Activated T-cell treated with anti-CD3 and anti-CD28 coated beads, Interleukin-2, amount 50 U/mL, for 72 hours (primary cell): ENCODE measurements around the gene ST7. TPM values are rescaled to one million over a fixed set of nuclear protein-coding genes. Genes with fewer than 3 reads are reported as not detected.

Experiments used
- ATAC-seq, 2 donors: fragments of 150-1000 bp; cut with Tn5 transposase; replicated peaks in 1 of 2; 2 replicates each; pipeline ENCODE4 v1.10.0; 2021; ENCODE audit warnings: moderate library complexity in 2 of 2, mild to moderate bottlenecking in 1 of 2
- DNase-seq, 2 donors: peaks; one replicate each; pipeline ENCODE4 v3.0.0; 2021 to 2022; ENCODE audit warnings: mixed read lengths in 1 of 2
- H3K27ac Mint-ChIP-seq: one replicate; pipeline ENCODE4 v1.8.0; 2022; ENCODE audit warnings: mild to moderate bottlenecking, moderate library complexity, mixed read lengths
- H3K27me3 Mint-ChIP-seq: one replicate; pipeline ENCODE4 v1.8.0; 2022; ENCODE audit warnings: low read depth, mixed read lengths
- H3K36me3 Mint-ChIP-seq, 2 donors: one replicate each; pipeline ENCODE4 v1.8.0; 2022; ENCODE audit warnings: mixed read lengths in 2 of 2, mild to moderate bottlenecking in 1 of 2; ENCODE audit not compliant: insufficient read depth in 2 of 2
- H3K4me1 Mint-ChIP-seq: one replicate; pipeline ENCODE4 v1.8.0; 2022; ENCODE audit warnings: low read depth, mixed read lengths
- H3K4me3 Mint-ChIP-seq, 2 donors: one replicate each; pipeline ENCODE4 v1.8.0; 2022; ENCODE audit warnings: mild to moderate bottlenecking in 2 of 2, mixed read lengths in 2 of 2, moderate library complexity in 2 of 2
- H3K9me3 Mint-ChIP-seq, 2 donors: one replicate each; pipeline ENCODE4 v1.8.0; 2022; ENCODE audit warnings: mixed read lengths in 2 of 2
- total RNA-seq, 2 donors: library from RNA; stranded (reverse); gene quantifications; one replicate each; pipeline ENCODE4 v1.2.3, GENCODE V29; 2022

ST7 gene
- total RNA-seq: 1 to 10 TPM; 6.2 to 7.2 TPM

DNA sequence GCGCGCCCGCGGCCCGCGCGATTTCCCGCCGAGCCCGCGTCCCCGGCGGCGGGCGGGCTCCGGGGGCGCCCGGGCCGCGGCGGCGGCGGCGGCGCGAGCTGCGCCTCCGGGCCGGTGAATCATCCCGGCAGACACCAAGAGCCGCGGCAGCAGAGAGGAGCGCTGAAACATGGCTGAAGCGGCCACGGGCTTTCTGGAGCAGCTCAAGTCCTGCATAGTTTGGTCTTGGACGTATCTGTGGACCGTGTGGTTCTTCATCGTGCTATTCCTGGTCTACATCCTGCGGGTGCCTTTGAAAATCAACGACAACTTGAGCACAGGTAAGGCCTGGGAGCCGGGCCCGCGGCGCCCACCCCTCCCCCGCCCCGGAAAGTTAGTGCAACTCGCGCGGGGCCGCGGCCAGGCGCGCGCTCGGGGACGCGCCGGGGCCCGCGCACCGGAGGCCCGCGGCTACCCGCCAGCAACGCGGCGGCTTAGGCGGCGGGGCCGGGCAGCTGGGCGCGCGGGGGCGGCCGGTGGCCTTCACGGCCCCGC lies at the start of gene ST7:
Gene ST7 (plus strand): TSS at position 130 of the 534 bp plus-strand sequence. CDS start 40 bp downstream, at position 170.
- Mint-ChIP-seq H3K36me3 (peaks cover 0 to 3% of the 10 kb centered on the region in 2 donors), H3K4me3 (peak within 1 kb of the TSS; percentile 83 to 94), H3K4me1 (peaks cover 28% of the 10 kb centered on the region), H3K27me3 (peaks cover 11% of the 10 kb centered on the region), H3K27ac (peak within 1 kb of the TSS; percentile 91), H3K9me3 (no peaks in the 10 kb centered on the region)
- ATAC-seq (peak; percentile 86 to 89), DNase-seq (peak; percentile 79)

DNA sequence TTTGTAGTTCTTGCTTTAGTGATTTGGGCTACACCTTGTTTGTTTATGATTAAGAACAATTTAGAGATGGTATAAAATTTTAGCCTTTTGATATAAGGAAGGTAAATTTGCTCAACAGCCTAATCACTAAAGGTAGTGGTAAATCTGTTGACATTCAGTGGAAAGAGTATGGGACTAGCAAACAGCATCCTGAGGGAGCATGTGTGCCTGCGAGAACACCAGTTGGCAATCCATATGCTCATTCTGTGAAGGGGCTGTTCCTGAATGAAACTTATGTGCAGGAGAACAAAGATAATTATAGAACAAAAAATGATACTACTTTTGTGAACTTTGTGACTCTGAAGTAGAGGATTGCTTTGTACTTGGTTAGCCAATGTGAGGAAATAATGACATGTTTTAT lies 46.9 kb upstream of the ST7 start:
- Mint-ChIP-seq H3K27ac (no peak overlapping the region), H3K36me3 (peaks cover 2 to 24% of the 10 kb centered on the region in 2 donors), H3K4me3 (no peak overlapping the region), H3K9me3 (no peaks in the 10 kb centered on the region), H3K27me3 (no peaks in the 10 kb centered on the region), H3K4me1 (no peaks in the 10 kb centered on the region)
- no peak for ATAC-seq
- no peak for DNase-seq

GRCh38 chr7:116910383-116910782 lies 42.9 kb upstream of the ST7 start:
- H3K4me1 Mint-ChIP-seq: no peaks in the 10 kb centered on the region
- peaks cover 2 to 29% of the 10 kb centered on the region in 2 donors for H3K36me3 Mint-ChIP-seq
- no peak for ATAC-seq

GRCh38 chr7:116911801-116912200 lies 41.5 kb upstream of the ST7 start:
- Mint-ChIP-seq H3K27ac (no peak overlapping the region), H3K4me3 (no peak overlapping the region), H3K9me3 (no peaks in the 10 kb centered on the region), H3K36me3 (peaks cover 5 to 27% of the 10 kb centered on the region in 2 donors), H3K27me3 (no peaks in the 10 kb centered on the region), H3K4me1 (no peaks in the 10 kb centered on the region)
- DNase-seq: no peak
- no peak for ATAC-seq

More at GRCh38 chr7:116910383-116910782, 42.9 kb upstream of the ST7 start:
- Mint-ChIP-seq H3K4me3 (no peak overlapping the region), H3K9me3 (no peaks in the 10 kb centered on the region), H3K27ac (no peak overlapping the region), H3K27me3 (no peaks in the 10 kb centered on the region)
- no peak for DNase-seq

- ATAC-seq (no peak), DNase-seq (no peak)
- H3K4me1 Mint-ChIP-seq: no peaks in the 10 kb centered on the region
- no peaks in the 10 kb centered on the region for H3K9me3 Mint-ChIP-seq
- H3K4me3 Mint-ChIP-seq: no peak overlapping the region
- H3K27me3 Mint-ChIP-seq: no peaks in the 10 kb centered on the region
- H3K36me3 Mint-ChIP-seq: peaks cover 5 to 29% of the 10 kb centered on the region in 2 donors
- H3K27ac Mint-ChIP-seq: no peak overlapping the region
Observed at GRCh38 chr7:116912269-116912909, 40.9 kb upstream of the ST7 start.

GRCh38 chr7:116918704-116919103 lies 34.6 kb upstream of the ST7 start:
- Mint-ChIP-seq H3K36me3 (peaks cover 4 to 19% of the 10 kb centered on the region in 2 donors), H3K4me1 (no peaks in the 10 kb centered on the region), H3K27me3 (no peaks in the 10 kb centered on the region), H3K27ac (no peak overlapping the region), H3K9me3 (no peaks in the 10 kb centered on the region), H3K4me3 (no peak overlapping the region)
- DNase-seq: no peak
- ATAC-seq: no peak

DNA sequence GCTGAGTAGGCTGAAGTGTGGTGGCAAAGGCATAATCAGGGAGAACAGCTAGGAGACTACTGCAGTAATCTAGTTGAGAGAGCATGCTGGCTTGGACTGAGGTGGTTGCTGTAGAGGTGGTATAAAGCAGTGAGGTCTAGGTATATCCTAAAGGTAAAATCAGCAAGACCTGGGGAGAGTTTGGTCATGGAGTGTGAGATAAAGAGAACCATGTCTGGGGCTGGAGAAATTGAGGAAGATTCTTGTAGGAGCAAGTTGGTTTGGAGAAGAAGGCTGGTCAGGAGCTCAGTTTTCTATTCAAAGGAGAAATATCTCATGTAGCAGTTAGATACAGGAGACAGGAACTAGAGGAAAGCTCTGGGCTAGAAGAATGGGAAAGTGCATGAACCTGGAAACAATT lies 32.9 kb upstream of the ST7 start:
- H3K27me3 Mint-ChIP-seq: no peaks in the 10 kb centered on the region
- no peak for DNase-seq
- no peak for ATAC-seq
- no peaks in the 10 kb centered on the region for H3K4me1 Mint-ChIP-seq
- no peak overlapping the region for H3K27ac Mint-ChIP-seq
- H3K36me3 Mint-ChIP-seq: peaks cover 4 to 13% of the 10 kb centered on the region in 2 donors
- H3K4me3 Mint-ChIP-seq: no peak overlapping the region
- H3K9me3 Mint-ChIP-seq: no peaks in the 10 kb centered on the region

DNA sequence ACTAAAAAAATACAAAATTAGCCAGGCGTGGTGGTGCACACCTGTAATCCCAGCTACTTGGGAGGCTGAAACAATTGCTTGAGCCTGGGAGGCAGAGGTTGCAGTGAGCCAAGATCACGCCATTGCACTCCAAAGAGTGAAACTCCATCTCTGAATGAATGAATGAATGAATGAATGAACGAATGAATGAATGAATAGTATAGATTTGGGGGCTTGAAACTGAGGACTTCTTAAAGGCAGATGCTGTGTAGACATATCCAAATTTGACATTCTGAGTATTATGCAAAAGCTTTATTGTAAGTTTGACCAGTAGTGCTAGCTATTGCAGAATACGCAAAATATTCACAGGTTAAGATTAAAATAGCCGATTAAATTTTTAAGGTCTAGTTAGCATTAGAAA lies 30.8 kb upstream of the ST7 start:
- no peak for ATAC-seq
- peaks cover 1 to 5% of the 10 kb centered on the region in 2 donors for H3K36me3 Mint-ChIP-seq
- DNase-seq: no peak

DNA sequence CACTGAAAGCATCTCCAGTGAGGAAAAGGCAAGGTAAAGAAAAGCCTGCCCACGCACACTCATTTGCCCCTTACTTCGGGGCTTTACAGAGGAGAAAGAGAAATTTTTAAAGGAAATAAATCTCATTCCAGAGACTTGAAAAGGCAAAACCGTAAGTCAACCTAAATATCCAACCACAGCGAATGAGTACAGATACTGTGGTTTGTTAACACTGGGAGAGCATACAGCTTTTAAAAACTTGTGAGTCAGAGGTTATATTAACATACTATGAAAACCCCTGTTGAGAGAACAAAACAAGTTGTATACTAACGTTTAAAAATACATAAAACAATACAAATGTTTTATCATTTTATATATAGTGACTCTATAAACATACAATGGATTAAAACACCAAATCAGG lies 28.6 kb upstream of the ST7 start:
- Mint-ChIP-seq H3K27me3 (peaks cover 7% of the 10 kb centered on the region), H3K4me1 (no peaks in the 10 kb centered on the region), H3K36me3 (no peaks in the 10 kb centered on the region), H3K27ac (no peak overlapping the region), H3K9me3 (no peaks in the 10 kb centered on the region), H3K4me3 (no peak overlapping the region)
- DNase-seq (no peak), ATAC-seq (no peak)

More for the DNA sequence above, 30.8 kb upstream of the ST7 start:
- H3K4me3 Mint-ChIP-seq: no peak overlapping the region
- no peak overlapping the region for H3K27ac Mint-ChIP-seq
- H3K27me3 Mint-ChIP-seq: no peaks in the 10 kb centered on the region
- no peaks in the 10 kb centered on the region for H3K9me3 Mint-ChIP-seq
- no peaks in the 10 kb centered on the region for H3K4me1 Mint-ChIP-seq

- Mint-ChIP-seq H3K4me3 (no peak overlapping the region), H3K4me1 (peaks cover 8% of the 10 kb centered on the region), H3K27me3 (peaks cover 22% of the 10 kb centered on the region), H3K27ac (no peak overlapping the region), H3K36me3 (no peaks in the 10 kb centered on the region), H3K9me3 (no peaks in the 10 kb centered on the region)
- DNase-seq (no peak), ATAC-seq (no peak)
Observed at GRCh38 chr7:116929021-116929420, 24.3 kb upstream of the ST7 start.

DNA sequence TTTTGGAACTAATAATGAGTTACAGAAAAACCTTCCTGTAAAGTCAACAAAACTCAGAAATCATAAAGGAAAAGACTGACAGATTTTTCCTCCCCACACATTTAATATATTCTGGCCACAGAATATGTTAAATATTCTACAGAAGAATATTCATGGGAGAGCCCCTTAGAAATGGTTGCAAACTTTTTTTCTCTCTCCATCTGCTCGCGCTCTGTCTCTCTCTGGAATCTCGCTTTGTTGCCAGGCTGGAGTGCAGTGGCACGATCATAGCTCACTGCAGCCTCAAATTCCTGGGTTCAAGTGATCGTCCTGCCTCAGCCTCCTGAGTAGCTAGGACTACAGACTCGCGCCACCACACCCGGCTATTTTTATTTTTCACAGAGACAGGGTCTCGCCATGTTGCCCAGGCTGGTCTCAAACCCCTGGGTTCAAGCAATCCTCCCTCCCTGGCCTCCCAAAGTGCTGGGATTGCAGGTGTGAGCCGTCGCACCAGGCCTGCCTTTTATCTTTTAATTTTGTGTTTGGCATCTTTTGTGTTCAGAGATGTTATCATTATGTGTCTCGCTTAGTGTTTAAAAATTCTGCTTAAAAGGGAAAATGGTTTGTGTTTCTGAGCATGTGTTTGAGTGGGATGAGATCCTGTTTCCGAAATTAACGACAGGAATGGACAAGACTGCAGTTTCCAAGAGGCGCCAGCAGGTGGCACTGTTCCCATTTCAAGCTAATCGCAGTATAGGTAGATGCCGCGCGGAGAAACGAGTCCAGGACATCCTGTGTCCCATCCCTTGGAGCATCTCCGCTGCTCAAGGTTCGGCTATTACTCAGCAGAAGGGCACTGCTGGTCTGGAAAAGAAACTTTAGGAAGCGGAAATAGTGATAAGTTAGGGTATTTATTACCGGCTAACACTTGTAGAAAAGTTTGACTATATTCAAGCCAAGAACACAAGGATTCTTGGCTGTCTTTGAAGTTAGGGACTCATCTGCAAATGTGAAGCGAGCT lies 23.1 kb upstream of the ST7 start:
- H3K4me3 Mint-ChIP-seq: no peak overlapping the region
- peaks cover 8% of the 10 kb centered on the region for H3K4me1 Mint-ChIP-seq
- no peak overlapping the region for H3K27ac Mint-ChIP-seq

GRCh38 chr7:116932566-116932965 lies 20.7 kb upstream of the ST7 start:
- peaks cover 8% of the 10 kb centered on the region for H3K4me1 Mint-ChIP-seq
- no peaks in the 10 kb centered on the region for H3K36me3 Mint-ChIP-seq
- H3K9me3 Mint-ChIP-seq: no peaks in the 10 kb centered on the region
- DNase-seq (no peak), ATAC-seq (no peak)
- no peak overlapping the region for H3K4me3 Mint-ChIP-seq
- peaks cover 34% of the 10 kb centered on the region for H3K27me3 Mint-ChIP-seq
- H3K27ac Mint-ChIP-seq: no peak overlapping the region

More for the DNA sequence above, 23.1 kb upstream of the ST7 start:
- DNase-seq (peak; percentile 69 to 75), ATAC-seq (peak; percentile 84 to 89)
- H3K36me3 Mint-ChIP-seq: no peaks in the 10 kb centered on the region
- H3K27me3 Mint-ChIP-seq: peaks cover 22% of the 10 kb centered on the region
- H3K9me3 Mint-ChIP-seq: no peaks in the 10 kb centered on the region

DNA sequence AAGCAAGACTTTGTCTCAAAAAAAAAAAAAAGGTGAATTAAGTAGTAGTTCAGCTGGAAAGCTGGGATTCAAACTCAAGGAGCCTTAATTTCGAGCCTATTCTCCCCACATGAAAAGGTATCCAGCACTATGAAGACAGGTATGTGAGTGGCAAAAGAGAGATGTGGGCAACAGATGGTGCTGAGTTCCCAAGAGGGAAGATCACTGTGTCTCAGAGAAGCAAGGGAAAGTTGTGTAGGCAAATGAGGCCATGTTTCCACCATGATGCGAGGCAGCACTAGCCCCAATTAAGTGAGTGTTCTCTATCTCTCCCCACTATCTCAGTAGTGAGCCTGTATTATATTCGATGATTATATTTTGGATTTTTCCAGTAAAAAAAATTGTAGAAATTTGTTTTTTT lies 19.8 kb upstream of the ST7 start:
- no peak for ATAC-seq
- no peaks in the 10 kb centered on the region for H3K36me3 Mint-ChIP-seq
- no peak for DNase-seq
- H3K4me3 Mint-ChIP-seq: no peak overlapping the region
- H3K27ac Mint-ChIP-seq: no peak overlapping the region
- H3K4me1 Mint-ChIP-seq: peaks cover 8% of the 10 kb centered on the region
- no peaks in the 10 kb centered on the region for H3K9me3 Mint-ChIP-seq
- peaks cover 36% of the 10 kb centered on the region for H3K27me3 Mint-ChIP-seq
